CD4-positive, alpha-beta T cell treated with Interferon alpha-2 for 1 hour (primary cell): Measurements from ENCODE around the gene CLEC4G.
"Not testable (repeated sequence)": the region's sequence is repeated elsewhere in the genome, so short reads cannot be mapped to it uniquely, and the experiment has no call there.

ENCODE experiments used
- DNase-seq, 2 donors: peaks; one replicate each; pipeline ENCODE4 v3.0.0-alpha.2; 2020 to 2022

CLEC4G gene

GRCh38 chr19:7732045-7732444, at the start of gene CLEC4G:
Gene CLEC4G (minus strand): TSS chr19:7732110. CDS start chr19:7732102, 8 bp downstream.
- DNase-seq: no peak

GRCh38 chr19:7781157-7781556, 49.2 kb upstream of the CLEC4G start:
- no peak for DNase-seq

- DNase-seq: no peak
These were observed 47.9 kb upstream of the CLEC4G start for GRCh38 chr19:7779631-7780486.

- DNase-seq: no peak
These were observed 46.2 kb upstream of the CLEC4G start for GRCh38 chr19:7778081-7778480.

GRCh38 chr19:7775761-7776160, 43.9 kb upstream of the CLEC4G start:
- DNase-seq: no peak

- no peak for DNase-seq
These were observed 41.9 kb upstream of the CLEC4G start for GRCh38 chr19:7773841-7774240.

- DNase-seq: peak in 1 of 2 donors; percentile 43
These were observed 40.9 kb upstream of the CLEC4G start for GRCh38 chr19:7772752-7773291.

- DNase-seq: no peak
These were observed 39.2 kb upstream of the CLEC4G start for GRCh38 chr19:7771072-7771471.

- no peak for DNase-seq
These were observed 37.3 kb upstream of the CLEC4G start for GRCh38 chr19:7769171-7769570.

GRCh38 chr19:7767487-7767886, 35.6 kb upstream of the CLEC4G start:
- no peak for DNase-seq

- DNase-seq: no peak
These were observed 34.6 kb upstream of the CLEC4G start for GRCh38 chr19:7766535-7766934.

- not testable (repeated sequence) for DNase-seq
These were observed 33.1 kb upstream of the CLEC4G start for GRCh38 chr19:7765043-7765442.

- DNase-seq: not testable (repeated sequence)
These were observed 32.2 kb upstream of the CLEC4G start for GRCh38 chr19:7764157-7764556.

GRCh38 chr19:7763696-7764095, 31.8 kb upstream of the CLEC4G start:
- DNase-seq: no peak

GRCh38 chr19:7762719-7763293, 30.9 kb upstream of the CLEC4G start, which contains the start of gene CLEC4M:
Gene CLEC4M (plus strand): TSS chr19:7763243. CDS start chr19:7763267, 24 bp downstream.
- no peak for DNase-seq

- no peak for DNase-seq
These were observed 27.2 kb upstream of the CLEC4G start for GRCh38 chr19:7759156-7759555.

- no peak for DNase-seq
These were observed 25.4 kb upstream of the CLEC4G start for GRCh38 chr19:7757358-7757757.

- no peak for DNase-seq
These were observed 24.3 kb upstream of the CLEC4G start for GRCh38 chr19:7756258-7756657.

GRCh38 chr19:7751157-7751783, 19.4 kb upstream of the CLEC4G start:
- peak; percentile 24 to 56 for DNase-seq

- no peak for DNase-seq
These were observed 16.8 kb upstream of the CLEC4G start for GRCh38 chr19:7748756-7749155.

- DNase-seq: no peak
These were observed 16.3 kb upstream of the CLEC4G start for GRCh38 chr19:7748171-7748570.

GRCh38 chr19:7746903-7747884, 15.3 kb upstream of the CLEC4G start, which contains the start of gene CD209:
Gene CD209 (minus strand): TSS chr19:7747534. CDS start chr19:7747511, 23 bp downstream.
- DNase-seq: no peak
